Hepatocyte (in vitro differentiated cells): Measurements from ENCODE around the gene ADAP1.

Source experiments
- CTCF ChIP-seq: fragments of 200-600 bp; sonication (generic); IDR thresholded peaks from 2 replicates; pipeline ENCODE4 v1.5.1; 2016; ENCODE audit warnings: antibody characterized with exemption, mild to moderate bottlenecking; ENCODE audit not compliant: poor library complexity
- EZH2 ChIP-seq: fragments of 200-600 bp; sonication (generic); IDR thresholded peaks from 2 replicates; pipeline ENCODE4 v1.6.1; 2016; ENCODE audit warnings: antibody characterized with exemption, mild to moderate bottlenecking, borderline replicate concordance
- EZH2phosphoT487 ChIP-seq: fragments of 200-600 bp; sonication (generic); IDR thresholded peaks from one replicate; pipeline ENCODE4 v1.6.1; 2018; ENCODE audit warnings: antibody characterized with exemption, mild to moderate bottlenecking, low read depth, moderate library complexity; ENCODE audit not compliant: unreplicated experiment, severe bottlenecking

GRCh38 chr7:897771-898376, 56.6 kb downstream of the ADAP1 start:
- TF ChIP-seq EZH2 (no peak), EZH2phosphoT487 (no peak), CTCF (no peak)
